Measurements from ENCODE around the gene SF3A2.
"Not testable (repeated sequence)": the region's sequence is repeated elsewhere in the genome, so short reads cannot be mapped to it uniquely, and the experiment has no call there.

Gene SF3A2

DNA sequence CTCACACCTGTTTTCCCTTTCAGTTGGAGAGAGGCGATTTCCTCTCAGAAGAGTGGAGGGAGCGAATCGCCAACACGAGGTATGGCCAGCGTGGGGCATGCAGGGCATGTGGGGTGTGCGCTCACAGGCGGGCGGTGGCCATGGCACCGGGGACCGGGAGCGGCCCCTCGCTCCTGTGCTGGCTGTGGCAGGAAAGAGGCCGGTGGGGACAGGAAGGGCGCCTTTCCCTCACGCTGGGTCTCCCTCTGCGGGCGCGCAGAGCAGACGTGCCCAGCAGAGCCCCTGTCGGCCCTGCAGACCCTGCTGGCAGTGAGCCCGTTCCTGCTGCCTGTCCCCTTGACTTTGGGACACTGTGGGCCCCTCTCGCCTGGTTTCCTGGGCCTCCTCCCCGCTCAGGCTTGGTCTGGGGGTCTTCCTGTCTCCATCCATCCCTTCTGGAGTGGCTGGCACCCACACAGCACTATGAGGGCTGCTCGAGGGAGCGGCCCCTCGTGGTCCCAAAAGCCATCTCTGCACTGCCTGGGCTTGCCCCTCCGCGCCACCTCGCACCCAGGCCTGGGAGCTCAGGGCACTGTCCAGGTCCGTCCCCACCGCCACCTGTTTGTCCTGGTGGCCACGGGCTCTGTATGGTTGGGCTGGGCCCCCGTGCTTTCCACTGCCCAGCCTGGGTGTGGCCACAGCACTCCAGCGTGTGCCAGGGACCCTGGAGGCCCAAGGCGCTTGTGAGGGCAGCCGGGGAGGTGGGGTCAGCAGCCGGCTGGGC is 36.6 kb upstream of the SF3A2 start:
- H3K9me3 Mint-ChIP-seq (ENCODE audit: low read depth) = no peaks in the 10 kb centered on the region
- H3K27me3 Mint-ChIP-seq = no peaks in the 10 kb centered on the region
- no peak overlapping the region for H3K4me3 Mint-ChIP-seq
- H3K4me1 Mint-ChIP-seq (ENCODE audit: low read depth) = peaks cover 4% of the 10 kb centered on the region
- H3K36me3 Mint-ChIP-seq = no peaks in the 10 kb centered on the region
- H3K27ac Mint-ChIP-seq = no peak overlapping the region

DNA sequence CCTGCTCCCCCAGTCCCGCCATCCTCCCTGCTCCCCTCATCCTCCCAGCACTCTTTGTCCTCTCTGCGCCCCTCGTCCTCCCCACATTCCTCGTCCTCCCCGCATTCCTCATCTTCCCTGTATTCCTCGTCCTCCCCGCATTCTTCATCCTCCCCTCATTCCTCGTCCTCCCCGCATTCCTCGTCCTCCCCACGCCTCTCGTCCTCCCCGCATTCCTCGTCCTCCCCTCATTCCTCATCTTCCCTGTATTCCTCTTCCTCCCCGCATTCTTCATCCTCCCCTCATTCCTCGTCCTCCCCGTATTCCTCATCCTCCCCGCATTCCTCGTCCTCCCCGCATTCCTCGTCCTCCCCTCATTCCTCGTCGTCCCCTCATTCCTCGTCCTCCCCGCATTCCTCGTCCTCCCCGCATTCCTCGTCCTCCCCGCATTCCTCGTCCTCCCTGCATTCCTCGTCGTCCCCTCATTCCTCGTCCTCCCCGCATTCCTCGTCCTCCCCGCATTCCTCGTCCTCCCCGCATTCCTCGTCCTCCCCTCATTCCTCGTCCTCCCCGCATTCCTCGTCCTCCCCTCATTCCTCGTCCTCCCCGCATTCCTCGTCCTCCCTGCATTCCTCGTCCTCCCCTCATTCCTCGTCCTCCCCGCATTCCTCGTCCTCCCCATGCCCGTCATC is 35.9 kb upstream of the SF3A2 start:
- not testable (repeated sequence) for H3K27ac Mint-ChIP-seq

DNA sequence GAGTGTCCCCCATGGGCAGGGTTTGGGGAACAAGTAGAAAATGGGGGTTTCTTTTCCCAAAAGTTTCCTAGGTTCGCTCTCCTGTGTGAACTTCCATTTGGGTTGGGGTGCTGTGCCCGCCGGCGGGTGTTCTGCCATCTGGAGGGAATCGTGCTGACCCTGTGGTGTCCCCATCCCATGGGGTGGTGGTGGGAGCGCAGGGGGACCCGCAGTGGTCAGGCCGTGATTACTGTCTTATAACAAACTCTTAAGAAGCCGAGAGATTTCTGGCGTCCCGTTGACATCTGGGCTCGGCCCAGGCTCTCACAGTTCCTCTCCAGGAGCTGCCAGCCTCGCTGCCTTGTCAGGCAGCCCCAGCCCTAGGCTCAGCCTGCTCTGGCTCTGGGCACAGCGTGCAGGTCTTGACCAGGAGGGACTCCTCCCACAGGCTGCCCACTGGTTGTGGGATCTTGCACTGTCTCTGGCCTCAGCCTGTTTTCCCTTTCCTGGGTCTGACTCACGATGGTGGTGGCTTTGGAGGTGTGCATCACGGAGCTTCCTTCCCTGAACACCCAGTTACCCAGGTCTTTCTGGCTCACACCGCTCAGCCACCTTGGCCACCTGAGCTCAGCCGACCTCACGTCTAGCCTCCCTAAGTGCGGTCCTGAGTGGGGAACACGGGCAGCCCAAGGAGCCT is 35.0 kb upstream of the SF3A2 start:
- H3K4me3 Mint-ChIP-seq = no peak overlapping the region
- peaks cover 4% of the 10 kb centered on the region for H3K4me1 Mint-ChIP-seq (ENCODE audit: low read depth)
- H3K27me3 Mint-ChIP-seq = no peaks in the 10 kb centered on the region
- H3K27ac Mint-ChIP-seq = no peak overlapping the region
- no peaks in the 10 kb centered on the region for H3K9me3 Mint-ChIP-seq (ENCODE audit: low read depth)
- H3K36me3 Mint-ChIP-seq = no peaks in the 10 kb centered on the region

More for the DNA sequence above, 35.9 kb upstream of the SF3A2 start:
- not testable (repeated sequence) for H3K4me1 Mint-ChIP-seq (ENCODE audit: low read depth); H3K4me3 Mint-ChIP-seq; H3K9me3 Mint-ChIP-seq (ENCODE audit: low read depth); H3K27me3 Mint-ChIP-seq; H3K36me3 Mint-ChIP-seq

DNA sequence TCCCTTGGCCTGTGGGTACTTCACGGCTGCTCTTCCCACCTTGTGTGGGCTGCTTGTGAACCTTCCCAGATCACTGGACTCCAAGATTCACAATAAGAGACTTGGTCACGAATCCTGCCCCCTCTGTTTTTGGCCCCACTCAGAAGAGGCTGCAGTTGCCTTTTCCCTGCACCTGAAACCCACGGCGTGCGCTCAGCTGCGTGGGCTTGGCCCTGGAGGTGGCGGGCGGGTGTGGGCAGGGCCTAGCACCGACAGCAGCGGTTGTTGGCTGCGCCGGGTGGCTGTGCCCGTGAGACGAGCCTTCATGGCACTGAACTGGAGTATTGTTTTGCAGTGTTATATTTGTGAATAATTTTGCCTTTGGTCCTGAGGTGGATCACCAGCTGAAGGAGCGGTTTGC is 34.3 kb upstream of the SF3A2 start:
- no peak overlapping the region for H3K4me3 Mint-ChIP-seq
- H3K4me1 Mint-ChIP-seq (ENCODE audit: low read depth) = peaks cover 3% of the 10 kb centered on the region
- no peaks in the 10 kb centered on the region for H3K36me3 Mint-ChIP-seq
- no peaks in the 10 kb centered on the region for H3K27me3 Mint-ChIP-seq
- H3K9me3 Mint-ChIP-seq (ENCODE audit: low read depth) = no peaks in the 10 kb centered on the region
- H3K27ac Mint-ChIP-seq = no peak overlapping the region

DNA sequence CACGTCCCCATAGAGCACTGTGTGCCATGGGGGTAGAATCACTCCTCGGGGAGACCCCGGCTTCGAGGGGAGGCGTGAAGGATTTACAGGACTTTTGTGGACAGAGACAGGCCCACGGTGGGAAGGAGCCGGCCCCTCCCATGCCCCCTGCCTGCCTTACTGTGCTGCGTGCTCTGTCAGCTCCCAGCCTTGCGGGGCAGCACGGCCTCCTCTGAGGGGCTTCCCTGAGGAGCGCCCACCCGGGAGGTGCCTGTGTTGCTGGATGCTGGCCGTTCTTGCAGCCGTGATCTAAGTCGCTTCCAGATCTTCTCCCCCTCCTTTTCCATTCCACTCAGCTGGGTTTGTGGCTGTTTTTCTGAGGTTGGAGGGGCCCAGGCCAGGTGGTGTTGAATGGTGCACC is 29.6 kb upstream of the SF3A2 start:
- no peak overlapping the region for H3K27ac Mint-ChIP-seq
- H3K27me3 Mint-ChIP-seq = no peaks in the 10 kb centered on the region
- peaks cover 3% of the 10 kb centered on the region for H3K4me1 Mint-ChIP-seq (ENCODE audit: low read depth)
- no peaks in the 10 kb centered on the region for H3K9me3 Mint-ChIP-seq (ENCODE audit: low read depth)
- H3K36me3 Mint-ChIP-seq = peaks cover 2% of the 10 kb centered on the region
- no peak overlapping the region for H3K4me3 Mint-ChIP-seq

DNA sequence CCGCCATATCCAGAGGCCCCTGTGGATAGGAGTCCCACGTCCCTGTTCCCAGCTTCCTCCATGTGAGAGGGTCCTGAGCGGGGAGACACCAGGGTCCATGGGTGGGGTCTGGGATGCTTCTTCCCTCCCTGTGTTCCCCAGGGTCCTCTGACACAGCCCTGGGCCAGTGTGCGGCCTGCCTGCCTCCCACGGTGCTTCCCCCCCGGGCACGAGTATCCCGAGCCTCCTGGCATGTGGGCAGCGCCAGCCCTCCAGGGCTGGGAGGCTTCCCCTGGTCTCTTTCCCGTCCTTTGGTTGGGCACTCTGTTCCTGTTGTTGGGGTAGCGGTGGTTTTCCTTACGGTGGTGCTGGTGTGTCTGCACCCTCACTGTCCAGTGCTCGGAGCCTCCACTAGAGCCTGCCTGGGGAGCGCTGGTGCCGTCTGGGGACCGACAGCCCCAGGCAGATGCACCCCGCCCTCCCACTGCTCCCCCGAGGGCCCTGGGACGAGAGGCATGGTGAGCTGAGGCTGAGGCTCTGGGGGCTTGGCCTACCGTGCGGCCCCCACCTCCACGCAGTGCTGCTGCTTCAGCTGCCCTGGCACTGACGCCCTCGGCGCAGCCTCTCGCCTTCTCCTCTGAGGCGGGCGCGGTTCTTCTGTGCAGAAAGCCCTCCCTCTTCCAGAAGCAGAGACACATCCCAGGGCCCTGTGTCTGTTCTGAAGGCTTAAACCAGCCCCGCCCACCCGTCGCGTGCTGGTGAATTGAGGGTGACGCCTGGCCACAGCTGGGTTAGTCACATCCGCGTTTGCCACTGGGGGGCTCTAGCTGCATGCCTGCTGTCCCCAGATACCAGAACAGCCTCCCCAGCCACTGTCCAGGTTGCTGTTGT is 28.4 kb upstream of the SF3A2 start:
- peaks cover 2% of the 10 kb centered on the region for H3K36me3 Mint-ChIP-seq

DNA sequence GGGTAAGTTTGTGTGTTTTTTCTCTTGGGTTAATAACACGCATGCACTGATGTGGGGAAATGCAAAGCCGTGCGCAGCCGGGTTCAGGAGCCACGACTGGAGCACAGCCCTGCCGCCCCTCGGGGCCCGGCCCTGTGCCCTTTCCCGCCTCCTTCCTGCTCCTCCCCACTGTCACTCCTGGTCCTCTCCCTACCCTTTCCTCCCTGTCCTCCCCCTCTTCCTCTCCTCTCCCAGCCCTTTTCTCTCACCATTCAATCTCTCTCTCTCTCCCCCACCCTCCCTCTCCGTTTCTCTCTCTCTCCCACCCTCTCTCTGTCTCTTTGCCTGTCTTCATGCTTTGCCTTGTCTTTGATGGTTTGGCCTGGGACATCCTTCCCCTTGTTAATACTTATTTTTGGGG is 27.6 kb upstream of the SF3A2 start:
- no peak overlapping the region for H3K27ac Mint-ChIP-seq
- H3K27me3 Mint-ChIP-seq = no peaks in the 10 kb centered on the region
- no peaks in the 10 kb centered on the region for H3K9me3 Mint-ChIP-seq (ENCODE audit: low read depth)
- H3K4me1 Mint-ChIP-seq (ENCODE audit: low read depth) = peaks cover 2% of the 10 kb centered on the region
- H3K4me3 Mint-ChIP-seq = no peak overlapping the region
- peaks cover 2% of the 10 kb centered on the region for H3K36me3 Mint-ChIP-seq

More for the DNA sequence above, 28.4 kb upstream of the SF3A2 start:
- no peaks in the 10 kb centered on the region for H3K27me3 Mint-ChIP-seq
- no peak overlapping the region for H3K27ac Mint-ChIP-seq
- no peak overlapping the region for H3K4me3 Mint-ChIP-seq
- H3K4me1 Mint-ChIP-seq (ENCODE audit: low read depth) = peaks cover 3% of the 10 kb centered on the region
- no peaks in the 10 kb centered on the region for H3K9me3 Mint-ChIP-seq (ENCODE audit: low read depth)

DNA sequence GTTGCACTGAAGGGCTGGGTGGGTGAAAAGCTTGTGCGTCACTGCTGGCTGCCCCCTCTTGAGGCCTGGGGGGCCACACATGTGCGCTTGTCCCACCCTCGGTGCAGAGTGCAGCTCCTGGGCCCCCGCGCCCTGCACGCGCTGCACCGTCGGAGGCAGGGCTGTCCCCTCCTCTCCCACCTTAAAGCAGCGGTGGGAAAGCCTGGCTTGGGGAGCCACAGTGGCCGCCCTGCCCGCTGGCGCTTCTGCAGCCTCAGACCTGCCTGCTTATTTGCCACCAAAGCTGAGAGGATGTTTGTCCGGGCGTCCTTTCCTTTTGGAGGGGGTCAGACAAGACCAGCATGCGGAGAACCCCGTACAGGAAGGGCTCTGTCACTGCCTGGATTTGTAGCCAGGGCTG is 27.2 kb upstream of the SF3A2 start:
- Mint-ChIP-seq H3K27me3 (no peaks in the 10 kb centered on the region), H3K36me3 (peaks cover 2% of the 10 kb centered on the region), H3K4me3 (no peak overlapping the region), H3K27ac (no peak overlapping the region), H3K9me3 (ENCODE audit: low read depth) (no peaks in the 10 kb centered on the region), H3K4me1 (ENCODE audit: low read depth) (no peaks in the 10 kb centered on the region)

DNA sequence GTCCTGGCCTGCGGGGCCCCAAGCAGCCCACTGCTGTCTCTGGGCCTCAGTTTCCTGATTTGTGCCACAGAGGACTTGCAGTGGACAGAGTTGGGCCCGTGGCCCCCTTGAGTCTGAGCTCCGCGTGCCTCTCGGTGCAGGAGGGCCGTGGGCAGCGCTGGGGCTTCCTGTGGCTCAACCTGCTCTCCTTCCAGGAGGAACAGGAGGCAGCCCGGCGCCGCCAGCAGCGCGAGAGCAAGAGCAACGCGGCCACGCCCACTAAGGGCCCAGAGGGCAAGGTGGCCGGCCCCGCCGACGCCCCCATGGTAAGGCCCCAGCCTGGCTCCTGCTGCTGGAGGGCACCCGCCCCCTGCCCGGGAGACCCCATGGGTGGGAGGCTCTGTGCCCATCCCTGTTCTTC is 26.4 kb upstream of the SF3A2 start:
- Mint-ChIP-seq H3K9me3 (ENCODE audit: low read depth) (no peaks in the 10 kb centered on the region), H3K4me3 (no peak overlapping the region), H3K27me3 (no peaks in the 10 kb centered on the region), H3K27ac (no peak overlapping the region), H3K4me1 (ENCODE audit: low read depth) (peaks cover 4% of the 10 kb centered on the region), H3K36me3 (peaks cover 2% of the 10 kb centered on the region)

DNA sequence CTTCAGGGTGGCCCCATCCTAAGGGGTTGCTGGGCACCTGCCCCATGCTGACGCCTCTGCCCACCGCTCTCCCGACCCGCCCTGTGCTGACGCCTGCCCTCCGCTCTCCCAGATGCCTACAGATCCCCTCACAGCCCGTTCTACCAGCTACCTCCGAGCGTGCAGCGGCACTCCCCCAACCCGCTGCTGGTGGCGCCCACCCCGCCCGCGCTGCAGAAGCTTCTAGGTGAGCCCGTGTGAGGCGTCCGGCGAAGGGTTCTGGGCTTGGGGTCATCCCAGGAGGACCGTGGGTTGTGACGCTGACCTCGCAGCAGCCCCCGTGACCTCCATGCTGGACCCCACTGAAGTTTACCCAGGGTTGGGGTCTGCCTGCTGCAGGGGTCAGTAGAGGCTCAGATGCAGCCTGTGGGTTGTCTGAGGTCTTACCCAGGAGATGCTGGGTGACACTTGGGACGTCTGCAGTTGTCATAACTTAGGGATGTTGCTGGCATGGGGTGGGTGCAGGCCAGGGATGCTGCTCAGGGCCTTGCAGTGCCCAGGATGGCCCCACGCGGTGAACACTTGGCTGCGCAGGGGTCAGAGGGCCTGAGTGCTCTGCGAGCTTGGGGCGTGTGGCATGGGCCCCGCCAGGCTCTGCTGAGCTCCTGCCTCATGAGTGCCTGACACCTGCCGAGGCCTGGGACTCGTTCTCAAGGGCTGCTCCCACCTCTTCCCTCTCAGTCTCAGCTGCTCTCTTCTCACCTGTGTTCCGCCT is 25.5 kb upstream of the SF3A2 start:
- peaks cover 8% of the 10 kb centered on the region for H3K4me1 Mint-ChIP-seq (ENCODE audit: low read depth)
- no peaks in the 10 kb centered on the region for H3K27me3 Mint-ChIP-seq
- H3K27ac Mint-ChIP-seq = no peak overlapping the region
- H3K36me3 Mint-ChIP-seq = peaks cover 2% of the 10 kb centered on the region
- H3K9me3 Mint-ChIP-seq (ENCODE audit: low read depth) = no peaks in the 10 kb centered on the region
- no peak overlapping the region for H3K4me3 Mint-ChIP-seq

DNA sequence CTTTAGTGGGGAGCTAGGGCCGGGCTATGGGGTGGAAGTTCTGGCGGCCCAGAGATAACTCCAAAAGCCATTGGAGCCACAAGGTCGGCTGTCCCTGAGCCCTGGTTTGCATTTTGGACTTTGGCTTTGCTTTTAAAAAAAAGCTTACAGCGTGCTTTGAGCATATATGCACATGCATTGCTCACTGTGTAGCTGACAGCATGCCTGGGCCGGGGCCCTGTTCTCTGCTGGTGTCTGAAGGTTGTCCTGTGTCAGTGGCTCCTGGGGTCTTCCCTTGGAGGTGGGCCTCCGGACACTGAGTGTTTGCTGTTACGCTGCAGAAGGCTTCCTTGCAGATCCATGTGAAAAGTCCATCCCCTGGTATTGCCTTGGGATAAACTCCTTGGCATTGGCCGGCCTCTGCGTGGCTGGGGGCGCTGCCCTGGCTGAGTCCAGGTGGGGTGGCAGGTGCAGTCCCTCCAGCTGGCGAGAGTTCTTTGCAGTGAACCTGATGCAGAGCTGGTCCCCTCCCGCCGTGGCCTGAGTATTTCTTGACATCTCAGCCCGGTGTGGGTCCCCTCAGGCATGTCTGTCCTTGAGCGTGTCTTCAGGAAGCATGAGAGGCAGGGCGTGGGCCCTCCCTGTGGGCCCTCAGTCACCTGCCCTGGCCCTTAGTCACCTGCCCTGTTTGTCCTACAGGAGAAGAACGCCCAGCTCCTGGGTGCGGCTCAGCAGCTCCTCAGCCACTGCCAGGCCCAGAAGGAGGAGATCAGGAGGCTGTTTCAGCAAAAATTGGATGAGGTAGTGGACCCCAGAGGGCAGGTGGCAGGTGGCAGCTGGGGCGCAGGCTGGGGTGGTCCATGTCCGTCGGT is 23.5 kb upstream of the SF3A2 start:
- Mint-ChIP-seq H3K27ac (no peak overlapping the region), H3K4me1 (ENCODE audit: low read depth) (peaks cover 8% of the 10 kb centered on the region), H3K27me3 (no peaks in the 10 kb centered on the region), H3K36me3 (peaks cover 2% of the 10 kb centered on the region), H3K9me3 (ENCODE audit: low read depth) (no peaks in the 10 kb centered on the region), H3K4me3 (no peak overlapping the region)

DNA sequence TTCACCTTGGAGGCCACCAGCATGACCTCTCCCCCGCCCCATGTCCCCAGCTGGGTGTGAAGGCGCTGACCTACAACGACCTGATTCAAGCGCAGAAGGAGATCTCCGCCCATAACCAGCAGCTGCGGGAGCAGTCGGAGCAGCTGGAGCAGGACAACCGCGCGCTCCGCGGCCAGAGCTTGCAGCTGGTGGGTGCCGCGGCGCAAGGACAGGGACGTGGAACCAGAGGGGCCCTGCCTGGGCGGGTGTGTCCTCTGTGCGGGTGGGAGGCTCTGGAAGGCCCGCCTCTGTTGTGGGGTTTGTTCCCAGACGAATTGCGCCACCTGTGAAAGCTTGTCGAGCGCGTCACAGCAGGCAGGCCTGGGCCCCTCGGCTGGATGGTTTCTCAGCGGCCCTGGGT is 22.8 kb upstream of the SF3A2 start:
- Mint-ChIP-seq H3K9me3 (ENCODE audit: low read depth) (no peaks in the 10 kb centered on the region), H3K4me1 (ENCODE audit: low read depth) (peaks cover 8% of the 10 kb centered on the region), H3K4me3 (no peak overlapping the region), H3K27ac (no peak overlapping the region), H3K27me3 (no peaks in the 10 kb centered on the region), H3K36me3 (peaks cover 2% of the 10 kb centered on the region)

DNA sequence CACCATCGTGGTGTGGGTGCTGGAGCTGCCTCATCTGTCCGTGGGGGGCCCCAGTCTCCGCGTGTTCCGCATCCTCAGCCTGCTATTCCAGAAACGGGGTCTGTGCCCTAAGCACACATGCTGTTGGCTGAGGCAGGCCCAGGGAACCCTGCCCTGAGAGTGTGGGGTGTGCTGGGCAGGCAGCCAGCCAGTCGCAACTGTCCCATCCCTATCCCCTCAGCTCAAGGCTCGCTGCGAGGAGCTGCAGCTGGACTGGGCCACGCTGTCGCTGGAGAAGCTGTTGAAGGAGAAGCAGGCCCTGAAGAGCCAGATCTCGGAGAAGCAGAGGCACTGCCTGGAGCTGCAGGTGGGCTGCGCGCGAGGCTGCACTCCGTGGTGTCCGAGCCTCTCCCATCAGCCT is 22.4 kb upstream of the SF3A2 start:
- Mint-ChIP-seq H3K27ac (no peak overlapping the region), H3K4me1 (ENCODE audit: low read depth) (peaks cover 8% of the 10 kb centered on the region), H3K9me3 (ENCODE audit: low read depth) (no peaks in the 10 kb centered on the region), H3K27me3 (no peaks in the 10 kb centered on the region), H3K36me3 (peaks cover 2% of the 10 kb centered on the region), H3K4me3 (no peak overlapping the region)

All from activated naive CD8-positive, alpha-beta T cell (primary cell).